ENCODE data around the gene TAS2R43. TPM values are rescaled to one million over a fixed set of nuclear protein-coding genes. Genes with fewer than 3 reads are reported as not detected.

Gene TAS2R43
- total and polyA plus RNA-seq, 10 of the 15 experiments (the other 5 are each of a cell fraction or from before 2014, with no cell fraction given) = 0.09 to 2.1 (median 0.80) TPM; not detected in 5

GRCh38 chr12:11133816-11134215, 41.7 kb upstream of the TAS2R43 start (continued):
- TF ChIP-seq BCLAF1 (IDR thresholded peaks at IDR 0.05) = no peak
- TF ChIP-seq HSF1 (IDR thresholded peaks at IDR 0.05; ENCODE audit: low read depth, low read length) = no peak

- Histone ChIP-seq H3K4me3 (no peak overlapping the region), H3K9ac (ENCODE audit: control insufficient read depth, insufficient read depth, low read length) (no peak overlapping the region), H3K36me3 (ENCODE audit: control insufficient read depth in 2 of 2, insufficient read depth in 2 of 2, low read length in 1 of 2) (no peaks in the 10 kb centered on the region; a peak in 1 of 4 replicates), H3K9me3 (replicated peaks; ENCODE audit: control insufficient read depth, insufficient read depth, low read length) (no peaks in the 10 kb centered on the region; the same call in 2 of the 3 replicates), H3K27ac (ENCODE audit: control insufficient read depth, insufficient read depth) (no peak overlapping the region), H4K20me1 (ENCODE audit: control insufficient read depth, insufficient read depth) (no peaks in the 10 kb centered on the region), H3K4me1 (ENCODE audit: control insufficient read depth, insufficient read depth, low read length) (no peaks in the 10 kb centered on the region), H2AFZ (ENCODE audit: control insufficient read depth, low read depth, low read length) (no peak overlapping the region), H3K4me2 (ENCODE audit: control insufficient read depth, insufficient read depth) (no peak overlapping the region), H3K79me2 (ENCODE audit: control insufficient read depth, insufficient read depth, low read length) (peaks cover 1% of the 10 kb centered on the region; the same call in 1 of the 2 replicates), H3K27me3 (replicated peaks in 1 of 2; ENCODE audit: control insufficient read depth in 2 of 2, insufficient read depth in 2 of 2, low read length in 1 of 2) (no peaks in the 10 kb centered on the region)
- intact Hi-C loops (cut with micrococcal nuclease; ENCODE audit: unreplicated experiment) = no loop called here
- ChIA-PET SMC1A (ENCODE audit: uncharacterized antibody, unreplicated experiment) (interaction anchor here (0.7 kb wide), 1 partner anchor 22 kb away, joined by 3 read pairs; no protein-coding TSS in a partner anchor), CTCF (no interaction called here), RAD21 (ENCODE audit: unreplicated experiment) (interaction anchor here (0.6 kb wide), 1 partner anchor 409 kb away, joined by 3 read pairs; no protein-coding TSS in a partner anchor), POLR2A (interaction anchor here (0.5 to 1.1 kb wide), 2 partner anchors 39 to 151 kb away, joined by 3 to 4 read pairs; no protein-coding TSS in a partner anchor)
- in situ Hi-C loops (cut with MboI) = no loop called here
- 100% methylated on average over 2 of the region's 2 CpGs for WGBS (ENCODE audit: insufficient coverage, insufficient replicate concordance, low lambda C conversion rate, missing lambda C conversion rate)
- FAIRE-seq (no peak), DNase-seq (ENCODE audit: low read depth, low spot score) (no peak), ATAC-seq (no peak)
- BruUV-seq (replicated peaks) = no TSS peak
- TF ChIP-seq EGR1 (IDR thresholded peaks at IDR 0.05; ENCODE audit: borderline replicate concordance in 1 of 2, low read depth in 2 of 2, low read length in 2 of 2) (no peak), JUNB (IDR thresholded peaks at IDR 0.05) (no peak), SIX5 (IDR thresholded peaks at IDR 0.05; ENCODE audit: low read depth, low read length, severe bottlenecking) (no peak), CREM (IDR thresholded peaks at IDR 0.05; ENCODE audit: low read depth) (no peak), PKNOX1 (IDR thresholded peaks at IDR 0.05) (no peak), CBFB (IDR thresholded peaks at IDR 0.05; ENCODE audit: low read depth) (no peak), CTCF (IDR thresholded peaks at IDR 0.05 in 2 of 3, conservative IDR thresholded peaks at IDR 0.05 in 1 of 3; ENCODE audit: control insufficient read depth in 2 of 3, extremely low read depth in 1 of 3, insufficient read depth in 1 of 3, low read depth in 3 of 3, low read length in 3 of 3) (no peak), ZSCAN29 (IDR thresholded peaks at IDR 0.05) (no peak), SMARCA5 (IDR thresholded peaks at IDR 0.05) (no peak), KAT2A (conservative IDR thresholded peaks at IDR 0.05; ENCODE audit: control insufficient read depth, low read depth, low read length) (no peak)
Measured at GRCh38 chr12:11133162-11133561, 41.0 kb upstream of the TAS2R43 start.
